CD4-positive, alpha-beta T cell (primary cell): ENCODE measurements around the gene PPIF. TPM values are rescaled to one million over a fixed set of nuclear protein-coding genes. Genes with fewer than 3 reads are reported as not detected.

Experiments
- ATAC-seq: fragments of 200-7000 bp; cut with Tn5 transposase; one replicate; pipeline ENCODE4 v1.10.0; 2022; ENCODE audit warnings: mild to moderate bottlenecking; ENCODE audit not compliant: poor library complexity
- CTCF ChIA-PET: fragments of 350-600 bp; sonication (Branson Sonifier 250); formaldehyde crosslinking; loops from one replicate; lab custom pipeline; 2021; ENCODE audit warnings: antibody characterized with exemption, inconsistent platforms; lab: Charles Lee
- POLR2A ChIA-PET: fragments of 350-600 bp; sonication (Branson Sonifier 250); formaldehyde crosslinking; loops from one replicate; lab custom pipeline; 2021; ENCODE audit warnings: antibody characterized with exemption, inconsistent platforms; lab: Charles Lee
- DNase-seq, 14 experiments: peaks; one replicate each; pipeline ENCODE4 v3.0.0-alpha.2; 2013 to 2020; ENCODE audit warnings: mixed read lengths in 2 of 14
- H3K27ac ChIP-seq, 2 donors: one replicate each; pipeline versions ENCODE4 v1.5.1 to v1.7.0; 2013; ENCODE audit warnings: low read length in 2 of 2, low read depth in 1 of 2, mild to moderate bottlenecking in 1 of 2
- H3K27me3 ChIP-seq, 2 experiments: 1 replicate in 1 of 2; 2 replicates in 1 of 2; pipeline versions ENCODE4 v1.6.1 to v1.7.0; 2013; ENCODE audit warnings: low read length in 2 of 2, control low read depth in 1 of 2, mild to moderate bottlenecking in 1 of 2, moderate library complexity in 1 of 2; ENCODE audit not compliant: insufficient read depth in 2 of 2, control insufficient read depth in 1 of 2
- H3K36me3 ChIP-seq: one replicate; pipeline ENCODE4 v1.6.1; 2013; ENCODE audit warnings: low read length, control low read depth; ENCODE audit not compliant: insufficient read depth
- H3K4me1 ChIP-seq: one replicate; pipeline ENCODE4 v1.6.1; 2013; ENCODE audit warnings: low read length, control low read depth; ENCODE audit not compliant: insufficient read depth
- H3K4me3 ChIP-seq: one replicate; pipeline ENCODE4 v1.5.1; 2013; ENCODE audit warnings: mild to moderate bottlenecking, low read length, moderate library complexity
- H3K9me3 ChIP-seq, 2 experiments: 1 replicate in 1 of 2; 2 replicates in 1 of 2; pipeline versions ENCODE4 v1.6.1 to v1.7.0; 2013; ENCODE audit warnings: low read length in 2 of 2, mild to moderate bottlenecking in 2 of 2, control low read depth in 1 of 2, moderate library complexity in 1 of 2; ENCODE audit not compliant: control insufficient read depth in 1 of 2, insufficient read depth in 1 of 2
- H3K27ac Mint-ChIP-seq: one replicate; pipeline ENCODE4 v1.8.0; 2020; ENCODE audit warnings: mixed read lengths
- H3K27me3 Mint-ChIP-seq: one replicate; pipeline ENCODE4 v1.8.0; 2021; ENCODE audit warnings: mixed read lengths
- H3K36me3 Mint-ChIP-seq: one replicate; pipeline ENCODE4 v1.8.0; 2021; ENCODE audit warnings: low read depth, mixed read lengths
- H3K4me1 Mint-ChIP-seq: one replicate; pipeline ENCODE4 v1.8.0; 2021; ENCODE audit warnings: low read depth, mixed read lengths
- H3K4me3 Mint-ChIP-seq: one replicate; pipeline ENCODE4 v1.8.0; 2020; ENCODE audit warnings: mild to moderate bottlenecking, mixed read lengths
- H3K9me3 Mint-ChIP-seq: one replicate; pipeline ENCODE4 v1.8.0; 2020; ENCODE audit warnings: mixed read lengths
- intact Hi-C, 2 experiments: fragments of 100-400 bp; cut with DNase I in 1 of 2; cut with micrococcal nuclease in 1 of 2; formaldehyde crosslinking; loops; one replicate each; pipeline versions ENCODE4 v1.15.1 to v1.9.0; 2023 to 2025; cut with DNase I, micrococcal nuclease
- total RNA-seq, 174 experiments: library from RNA in 2 of 174; stranded (reverse) in 2 of 174; gene quantifications; one replicate each; pipeline ENCODE4 v1.2.3 and lab custom pipeline; 2021 to 2026
- TF ChIP-seq, protein P1 (sequence below): fragments of 200-600 bp; IDR thresholded peaks from one replicate; pipeline ENCODE4 v1.8.0; 2022; ENCODE audit warnings: antibody characterized with exemption, mild to moderate bottlenecking

PPIF gene
- total RNA-seq, 2 experiments from 2014 or later, result 42.4 to 42.7 TPM

DNA sequence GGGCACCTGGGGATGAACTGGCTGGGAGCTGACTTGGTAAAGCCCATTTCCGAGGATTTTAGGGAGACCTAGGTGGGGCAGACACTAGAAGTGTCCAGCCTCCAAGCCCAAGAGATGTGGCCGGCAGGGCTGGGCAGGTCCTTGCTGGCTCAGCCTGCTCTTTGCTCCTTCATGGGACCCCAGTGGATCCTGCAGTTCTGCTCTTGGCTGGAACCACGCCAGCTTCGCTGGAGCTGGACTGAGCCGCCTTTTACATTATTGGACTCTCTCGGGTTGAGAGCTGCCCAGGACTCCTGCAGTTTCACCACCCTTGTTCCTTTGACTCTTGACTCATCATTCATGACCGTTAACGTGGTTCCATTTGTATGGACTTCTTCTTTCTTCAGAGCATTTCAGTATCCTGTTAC lies 5.7 kb downstream of the PPIF start:
- Mint-ChIP-seq H3K27me3 (no peaks in the 10 kb centered on the region), H3K27ac (no peak overlapping the region), H3K4me3 (no peak overlapping the region), H3K36me3 (peaks cover 93% of the 10 kb centered on the region), H3K9me3 (no peaks in the 10 kb centered on the region), H3K4me1 (peaks cover 22% of the 10 kb centered on the region)
- CTCF ChIA-PET, result no interaction called here
- intact Hi-C loops, result no loop called here
- POLR2A ChIA-PET, result no interaction called here
- Histone ChIP-seq H3K27me3 (no peaks in the 10 kb centered on the region), H3K36me3 (peaks cover 69% of the 10 kb centered on the region), H3K4me3 (no peak overlapping the region), H3K4me1 (peaks cover 42% of the 10 kb centered on the region), H3K9me3 (no peaks in the 10 kb centered on the region), H3K27ac (no peak overlapping the region)
- DNase-seq, result peak in 3 of 14 experiments; percentile 6 to 34 (median 31)
- ATAC-seq, result no peak
- TF ChIP-seq, protein P1, sequence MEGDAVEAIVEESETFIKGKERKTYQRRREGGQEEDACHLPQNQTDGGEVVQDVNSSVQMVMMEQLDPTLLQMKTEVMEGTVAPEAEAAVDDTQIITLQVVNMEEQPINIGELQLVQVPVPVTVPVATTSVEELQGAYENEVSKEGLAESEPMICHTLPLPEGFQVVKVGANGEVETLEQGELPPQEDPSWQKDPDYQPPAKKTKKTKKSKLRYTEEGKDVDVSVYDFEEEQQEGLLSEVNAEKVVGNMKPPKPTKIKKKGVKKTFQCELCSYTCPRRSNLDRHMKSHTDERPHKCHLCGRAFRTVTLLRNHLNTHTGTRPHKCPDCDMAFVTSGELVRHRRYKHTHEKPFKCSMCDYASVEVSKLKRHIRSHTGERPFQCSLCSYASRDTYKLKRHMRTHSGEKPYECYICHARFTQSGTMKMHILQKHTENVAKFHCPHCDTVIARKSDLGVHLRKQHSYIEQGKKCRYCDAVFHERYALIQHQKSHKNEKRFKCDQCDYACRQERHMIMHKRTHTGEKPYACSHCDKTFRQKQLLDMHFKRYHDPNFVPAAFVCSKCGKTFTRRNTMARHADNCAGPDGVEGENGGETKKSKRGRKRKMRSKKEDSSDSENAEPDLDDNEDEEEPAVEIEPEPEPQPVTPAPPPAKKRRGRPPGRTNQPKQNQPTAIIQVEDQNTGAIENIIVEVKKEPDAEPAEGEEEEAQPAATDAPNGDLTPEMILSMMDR, result no peak

DNA sequence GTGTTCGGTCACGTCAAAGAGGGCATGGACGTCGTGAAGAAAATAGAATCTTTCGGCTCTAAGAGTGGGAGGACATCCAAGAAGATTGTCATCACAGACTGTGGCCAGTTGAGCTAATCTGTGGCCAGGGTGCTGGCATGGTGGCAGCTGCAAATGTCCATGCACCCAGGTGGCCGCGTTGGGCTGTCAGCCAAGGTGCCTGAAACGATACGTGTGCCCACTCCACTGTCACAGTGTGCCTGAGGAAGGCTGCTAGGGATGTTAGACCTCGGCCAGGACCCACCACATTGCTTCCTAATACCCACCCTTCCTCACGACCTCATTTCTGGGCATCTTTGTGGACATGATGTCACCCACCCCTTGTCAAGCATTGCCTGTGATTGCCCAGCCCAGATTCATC lies 6.5 kb downstream of the PPIF start:
- no peak overlapping the region for H3K27ac Mint-ChIP-seq
- DNase-seq, result peak in 2 of 14 experiments; percentile 11 to 16
- no peak overlapping the region for H3K4me3 ChIP-seq

DNA sequence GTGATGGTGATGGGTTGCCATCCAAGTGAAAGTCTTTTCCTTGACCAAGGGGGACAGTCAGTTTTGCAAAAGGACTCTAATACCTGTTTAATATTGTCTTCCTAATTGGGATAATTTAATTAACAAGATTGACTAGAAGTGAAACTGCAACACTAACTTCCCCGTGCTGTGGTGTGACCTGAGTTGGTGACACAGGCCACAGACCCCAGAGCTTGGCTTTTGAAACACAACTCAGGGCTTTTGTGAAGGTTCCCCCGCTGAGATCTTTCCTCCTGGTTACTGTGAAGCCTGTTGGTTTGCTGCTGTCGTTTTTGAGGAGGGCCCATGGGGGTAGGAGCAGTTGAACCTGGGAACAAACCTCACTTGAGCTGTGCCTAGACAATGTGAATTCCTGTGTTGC lies 6.9 kb downstream of the PPIF start:
- Histone ChIP-seq H3K9me3 (no peaks in the 10 kb centered on the region), H3K4me3 (no peak overlapping the region), H3K36me3 (peaks cover 65% of the 10 kb centered on the region), H3K27me3 (no peaks in the 10 kb centered on the region), H3K27ac (no peak overlapping the region), H3K4me1 (peaks cover 31% of the 10 kb centered on the region)
- CTCF ChIA-PET, result no interaction called here
- DNase-seq (peak in 1 of 14 experiments; percentile 20), ATAC-seq (no peak)
- POLR2A ChIA-PET, result no interaction called here
- intact Hi-C loops, result no loop called here
- Mint-ChIP-seq H3K9me3 (no peaks in the 10 kb centered on the region), H3K27me3 (no peaks in the 10 kb centered on the region), H3K27ac (no peak overlapping the region), H3K4me1 (peaks cover 10% of the 10 kb centered on the region), H3K4me3 (no peak overlapping the region), H3K36me3 (peaks cover 93% of the 10 kb centered on the region)
- TF ChIP-seq, protein P1, result no peak

More for the DNA sequence above, 6.5 kb downstream of the PPIF start:
- Histone ChIP-seq H3K27me3 (no peaks in the 10 kb centered on the region), H3K36me3 (peaks cover 69% of the 10 kb centered on the region), H3K27ac (no peak overlapping the region), H3K4me1 (peaks cover 35% of the 10 kb centered on the region), H3K9me3 (no peaks in the 10 kb centered on the region)
- H3K36me3 Mint-ChIP-seq, result peaks cover 94% of the 10 kb centered on the region
- H3K9me3 Mint-ChIP-seq, result no peaks in the 10 kb centered on the region
- intact Hi-C loops, result no loop called here
- TF ChIP-seq, protein P1, result no peak
- no peak overlapping the region for H3K4me3 Mint-ChIP-seq
- no peak for ATAC-seq
- POLR2A ChIA-PET, result no interaction called here
- CTCF ChIA-PET, result no interaction called here
- peaks cover 14% of the 10 kb centered on the region for H3K4me1 Mint-ChIP-seq
- H3K27me3 Mint-ChIP-seq, result no peaks in the 10 kb centered on the region
